ENCODE data around the gene BTNL8.

The BTNL8 gene

DNA sequence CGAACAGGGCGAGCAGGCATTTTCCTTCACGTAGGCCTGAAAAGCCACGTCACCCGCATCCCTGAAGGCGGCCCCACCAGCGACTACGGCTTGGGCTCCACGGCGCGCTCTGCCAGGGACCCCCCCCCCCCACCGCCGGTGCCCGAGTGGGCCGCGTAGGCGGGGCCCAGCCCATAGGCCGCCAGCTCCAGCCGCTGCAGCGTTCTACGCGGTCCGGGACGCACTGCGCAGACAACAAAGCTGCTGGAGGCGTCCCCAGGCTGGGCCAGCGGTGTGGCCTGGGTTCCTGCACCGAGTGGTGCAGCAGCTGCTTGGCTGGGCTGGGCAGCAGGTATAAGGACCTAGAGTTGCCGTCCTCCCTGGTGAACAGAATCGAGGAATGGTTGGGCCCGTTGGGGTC lies 71.4 kb downstream of the BTNL8 start:
- H3K27me3 ChIP-seq (ENCODE audit: insufficient read depth, insufficient read length), result no peaks in the 10 kb centered on the region
- H3K4me3 ChIP-seq (ENCODE audit: insufficient read length, low read depth), result no peak overlapping the region
- peaks cover 27% of the 10 kb centered on the region; the same call in 1 of the 2 replicates for H3K9me3 ChIP-seq (ENCODE audit: insufficient read depth, low read length)
- H3K9ac ChIP-seq (ENCODE audit: insufficient read length, low read depth), result no peak overlapping the region
- TF ChIP-seq YY1 (IDR thresholded peaks at IDR 0.05; ENCODE audit: insufficient read depth, insufficient read length), result no peak
- no peak for TF ChIP-seq SUZ12 (IDR thresholded peaks at IDR 0.05; ENCODE audit: extremely low read depth, insufficient read depth, insufficient read length)
- no peak for TF ChIP-seq ZNF274 (IDR thresholded peaks at IDR 0.05; ENCODE audit: low read depth, low read length)
- DNase-seq (ENCODE audit: low read depth, low spot score), result no peak
- no peaks in the 10 kb centered on the region for H3K36me3 ChIP-seq (ENCODE audit: insufficient read depth, insufficient read length, low read length)
- H3K4me1 ChIP-seq (ENCODE audit: insufficient read depth, insufficient read length), result no peaks in the 10 kb centered on the region

DNA sequence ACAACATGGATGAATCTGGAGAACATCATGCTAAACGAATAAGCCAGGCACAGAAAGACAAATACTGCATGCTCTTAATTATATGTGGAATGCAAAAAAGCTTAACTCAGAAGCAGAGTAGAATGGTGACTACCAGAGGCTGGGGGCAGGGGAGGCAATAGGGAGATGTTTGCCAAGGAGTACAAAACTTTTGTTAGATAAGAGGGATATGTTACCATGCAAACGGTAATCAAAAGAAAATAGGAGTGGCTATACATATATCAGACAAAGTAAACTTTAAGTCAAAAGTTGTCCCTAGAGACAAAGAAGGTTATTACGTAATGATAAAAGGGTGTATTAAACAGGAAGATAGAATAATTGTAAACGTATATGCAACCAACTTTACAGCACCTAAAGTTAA lies 71.9 kb downstream of the BTNL8 start:
- Histone ChIP-seq H3K9ac (ENCODE audit: insufficient read length, low read depth) (no peak overlapping the region), H3K9me3 (ENCODE audit: insufficient read depth, low read length) (peaks cover 31% of the 10 kb centered on the region; the same call in 1 of the 2 replicates), H3K4me1 (ENCODE audit: insufficient read depth, insufficient read length) (no peaks in the 10 kb centered on the region), H3K4me3 (ENCODE audit: insufficient read length, low read depth) (no peak overlapping the region), H3K36me3 (ENCODE audit: insufficient read depth, insufficient read length, low read length) (no peaks in the 10 kb centered on the region), H3K27me3 (ENCODE audit: insufficient read depth, insufficient read length) (no peaks in the 10 kb centered on the region)
- TF ChIP-seq ZNF274 (IDR thresholded peaks at IDR 0.05; ENCODE audit: low read depth, low read length), result no peak
- no peak for TF ChIP-seq YY1 (IDR thresholded peaks at IDR 0.05; ENCODE audit: insufficient read depth, insufficient read length)
- no peak for TF ChIP-seq SUZ12 (IDR thresholded peaks at IDR 0.05; ENCODE audit: extremely low read depth, insufficient read depth, insufficient read length)
- DNase-seq (ENCODE audit: low read depth, low spot score), result no peak

DNA sequence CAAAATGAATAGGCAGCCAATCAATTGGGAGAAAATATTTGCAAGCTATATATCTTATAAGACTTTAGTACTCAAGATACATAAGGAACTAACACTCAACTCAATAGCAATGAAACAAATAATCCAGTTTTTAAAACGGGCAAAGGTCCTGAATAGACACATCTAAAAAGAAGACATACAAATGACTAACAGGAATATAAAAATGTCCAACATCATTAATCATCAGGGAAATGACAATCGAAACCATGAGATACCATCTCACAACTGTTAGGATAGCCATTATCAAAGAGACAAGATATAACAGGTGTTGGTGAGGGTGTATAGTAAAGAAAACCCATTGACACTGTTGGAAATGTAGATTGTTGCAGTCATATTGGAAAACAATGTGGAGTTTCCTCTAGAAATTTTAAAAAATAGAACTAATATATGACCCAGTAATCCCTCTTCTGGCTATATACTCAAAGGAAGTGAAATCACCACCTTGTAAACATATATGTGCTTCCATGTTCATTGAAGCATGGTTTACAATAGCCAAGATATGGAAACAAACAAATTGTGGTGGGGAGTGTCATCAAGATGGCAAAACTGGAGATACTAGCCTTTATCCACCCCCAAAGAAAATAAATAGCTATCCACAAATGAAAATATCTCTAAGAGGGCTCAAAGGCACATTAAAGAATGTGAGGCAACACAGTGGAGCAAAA lies 75.8 kb downstream of the BTNL8 start:
- Histone ChIP-seq H3K9ac (ENCODE audit: insufficient read length, low read depth) (no peak overlapping the region), H3K9me3 (ENCODE audit: insufficient read depth, low read length) (peaks cover 20% of the 10 kb centered on the region; the same call in 1 of the 2 replicates), H3K36me3 (ENCODE audit: insufficient read depth, insufficient read length, low read length) (no peaks in the 10 kb centered on the region), H3K27me3 (ENCODE audit: insufficient read depth, insufficient read length) (no peaks in the 10 kb centered on the region), H3K4me3 (ENCODE audit: insufficient read length, low read depth) (no peak overlapping the region), H3K4me1 (ENCODE audit: insufficient read depth, insufficient read length) (no peaks in the 10 kb centered on the region)
- no peak for DNase-seq (ENCODE audit: low read depth, low spot score)
- TF ChIP-seq ZNF274 (IDR thresholded peaks at IDR 0.05; ENCODE audit: low read depth, low read length), result no peak

DNA sequence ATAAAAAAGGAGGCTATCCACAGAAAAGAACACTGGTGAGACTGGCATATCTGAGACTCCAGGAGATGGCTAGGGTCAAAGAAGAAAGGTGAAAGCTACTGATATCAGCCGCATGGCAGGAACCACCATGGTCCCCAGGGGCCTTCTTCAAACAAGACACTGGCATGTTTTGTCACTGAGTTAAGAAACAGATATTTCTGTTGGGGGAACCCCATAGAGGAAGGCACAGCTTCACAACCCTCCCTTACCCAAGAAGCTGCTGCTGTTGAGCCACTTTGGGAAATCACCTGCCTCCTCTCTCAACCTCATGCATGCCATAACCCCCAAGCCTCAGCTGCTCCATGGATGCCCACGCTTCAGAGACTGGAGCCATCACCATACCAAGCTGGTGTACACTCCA lies 76.4 kb downstream of the BTNL8 start:
- TF ChIP-seq YY1 (IDR thresholded peaks at IDR 0.05; ENCODE audit: insufficient read depth, insufficient read length), result no peak
- TF ChIP-seq SUZ12 (IDR thresholded peaks at IDR 0.05; ENCODE audit: extremely low read depth, insufficient read depth, insufficient read length), result no peak
- no peak for TF ChIP-seq ZNF274 (IDR thresholded peaks at IDR 0.05; ENCODE audit: low read depth, low read length)
- H3K4me3 ChIP-seq (ENCODE audit: insufficient read length, low read depth), result no peak overlapping the region
- H3K27me3 ChIP-seq (ENCODE audit: insufficient read depth, insufficient read length), result no peaks in the 10 kb centered on the region
- H3K4me1 ChIP-seq (ENCODE audit: insufficient read depth, insufficient read length), result no peaks in the 10 kb centered on the region
- H3K9ac ChIP-seq (ENCODE audit: insufficient read length, low read depth), result no peak overlapping the region
- DNase-seq (ENCODE audit: low read depth, low spot score), result no peak
- H3K36me3 ChIP-seq (ENCODE audit: insufficient read depth, insufficient read length, low read length), result no peaks in the 10 kb centered on the region
- H3K9me3 ChIP-seq (ENCODE audit: insufficient read depth, low read length), result peaks cover 14% of the 10 kb centered on the region; the same call in 1 of the 2 replicates

DNA sequence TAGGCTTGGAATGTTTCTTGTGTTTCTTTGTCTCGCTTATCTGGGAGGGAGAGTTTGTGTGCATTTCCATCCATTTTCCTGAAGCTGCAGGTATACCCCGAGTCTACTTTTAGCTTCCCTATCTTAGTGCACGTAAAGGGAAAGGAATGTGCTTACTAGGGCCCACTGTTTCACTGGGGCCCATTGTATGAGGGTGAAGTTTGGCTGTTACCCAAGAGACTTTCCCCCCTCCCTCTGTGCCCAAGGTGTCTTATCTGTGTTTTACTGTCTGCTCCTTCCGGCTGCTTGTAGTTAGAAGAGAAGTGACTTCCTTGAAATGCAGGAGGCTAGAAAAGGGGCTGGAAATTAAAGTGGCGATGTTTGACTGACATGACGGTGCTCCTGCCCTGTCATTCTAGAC lies 77.6 kb downstream of the BTNL8 start:
- DNase-seq (ENCODE audit: low read depth, low spot score), result no peak
- peaks cover 8% of the 10 kb centered on the region; the same call in 1 of the 2 replicates for H3K9me3 ChIP-seq (ENCODE audit: insufficient read depth, low read length)
- H3K9ac ChIP-seq (ENCODE audit: insufficient read length, low read depth), result no peak overlapping the region
- H3K27me3 ChIP-seq (ENCODE audit: insufficient read depth, insufficient read length), result no peaks in the 10 kb centered on the region
- no peaks in the 10 kb centered on the region for H3K36me3 ChIP-seq (ENCODE audit: insufficient read depth, insufficient read length, low read length)
- no peak for TF ChIP-seq YY1 (IDR thresholded peaks at IDR 0.05; ENCODE audit: insufficient read depth, insufficient read length)
- TF ChIP-seq SUZ12 (IDR thresholded peaks at IDR 0.05; ENCODE audit: extremely low read depth, insufficient read depth, insufficient read length), result no peak
- no peak for TF ChIP-seq ZNF274 (IDR thresholded peaks at IDR 0.05; ENCODE audit: low read depth, low read length)
- no peaks in the 10 kb centered on the region for H3K4me1 ChIP-seq (ENCODE audit: insufficient read depth, insufficient read length)
- H3K4me3 ChIP-seq (ENCODE audit: insufficient read length, low read depth), result no peak overlapping the region

DNA sequence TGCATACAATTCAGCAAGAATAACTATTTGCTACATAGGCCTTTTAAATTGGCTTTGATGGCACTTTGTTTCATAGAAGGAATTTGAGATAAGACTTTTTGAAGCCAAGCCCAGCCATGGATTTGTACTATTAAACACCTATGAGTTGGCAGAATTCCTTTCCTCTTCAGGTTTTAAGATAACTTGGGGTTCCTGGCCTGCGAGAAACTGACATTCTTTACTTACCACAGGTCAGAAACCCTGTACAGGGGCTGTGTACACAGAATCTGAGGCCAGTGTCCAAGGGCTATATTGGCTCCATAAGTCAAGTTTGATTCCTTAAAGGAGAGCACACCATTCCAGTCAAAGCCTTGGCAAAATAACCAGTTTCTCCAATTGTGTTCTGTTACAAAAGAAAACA lies 78.9 kb downstream of the BTNL8 start:
- no peak overlapping the region for H3K4me3 ChIP-seq (ENCODE audit: insufficient read length, low read depth)
- DNase-seq (ENCODE audit: low read depth, low spot score), result no peak

DNA sequence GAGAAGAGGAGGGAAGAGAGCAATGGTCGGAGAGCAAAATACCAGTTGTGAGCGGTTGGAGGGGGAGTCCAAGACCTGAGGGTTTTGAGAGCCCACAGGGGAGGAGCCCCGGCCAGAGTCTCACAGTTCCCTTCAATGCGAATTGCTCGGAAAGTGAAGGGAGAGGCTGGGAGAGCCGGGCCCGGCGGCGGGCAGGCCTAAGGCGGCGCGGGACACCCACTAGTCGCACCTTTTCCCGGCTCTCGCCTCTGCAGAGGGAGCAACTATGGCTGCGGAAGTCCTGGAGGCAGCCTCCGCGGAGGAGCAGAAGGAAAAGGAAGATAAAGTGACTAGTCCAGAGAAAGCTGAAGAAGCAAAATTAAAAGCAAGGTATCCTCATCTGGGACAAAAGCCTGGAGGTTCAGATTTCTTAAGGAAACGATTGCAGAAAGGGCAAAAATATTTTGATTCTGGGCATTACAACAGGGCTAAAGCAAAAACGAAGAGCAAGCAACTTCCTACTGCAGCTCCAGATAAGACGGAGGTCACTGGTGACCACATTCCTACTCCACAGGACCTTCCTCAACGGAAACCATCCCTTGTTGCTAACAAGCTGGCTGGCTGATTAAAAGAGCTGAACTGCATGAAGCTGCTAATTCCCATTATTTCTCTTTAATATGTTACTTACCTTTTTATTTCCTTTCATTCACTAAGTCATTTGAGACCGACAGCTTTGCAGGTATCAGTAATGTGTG lies 83.2 kb downstream of the BTNL8 start:
- no peak for TF ChIP-seq ZNF274 (IDR thresholded peaks at IDR 0.05; ENCODE audit: low read depth, low read length)
- TF ChIP-seq SUZ12 (IDR thresholded peaks at IDR 0.05; ENCODE audit: extremely low read depth, insufficient read depth, insufficient read length), result no peak
- TF ChIP-seq YY1 (IDR thresholded peaks at IDR 0.05; ENCODE audit: insufficient read depth, insufficient read length), result no peak

More for the DNA sequence above, 78.9 kb downstream of the BTNL8 start:
- Histone ChIP-seq H3K27me3 (ENCODE audit: insufficient read depth, insufficient read length) (no peaks in the 10 kb centered on the region), H3K4me1 (ENCODE audit: insufficient read depth, insufficient read length) (no peaks in the 10 kb centered on the region), H3K36me3 (ENCODE audit: insufficient read depth, insufficient read length, low read length) (no peaks in the 10 kb centered on the region), H3K9ac (ENCODE audit: insufficient read length, low read depth) (no peak overlapping the region), H3K9me3 (ENCODE audit: insufficient read depth, low read length) (peaks cover 8% of the 10 kb centered on the region; the same call in 1 of the 2 replicates)
- no peak for TF ChIP-seq YY1 (IDR thresholded peaks at IDR 0.05; ENCODE audit: insufficient read depth, insufficient read length)
- no peak for TF ChIP-seq SUZ12 (IDR thresholded peaks at IDR 0.05; ENCODE audit: extremely low read depth, insufficient read depth, insufficient read length)
- no peak for TF ChIP-seq ZNF274 (IDR thresholded peaks at IDR 0.05; ENCODE audit: low read depth, low read length)

More for the DNA sequence above, 83.2 kb downstream of the BTNL8 start:
- Histone ChIP-seq H3K36me3 (ENCODE audit: insufficient read depth, insufficient read length, low read length) (no peaks in the 10 kb centered on the region), H3K4me3 (ENCODE audit: insufficient read length, low read depth) (no peak overlapping the region), H3K9me3 (ENCODE audit: insufficient read depth, low read length) (0 out of 2 replicates have a peak, but pooled peaks cover 4% of the 10 kb centered on the region), H3K9ac (ENCODE audit: insufficient read length, low read depth) (no peak overlapping the region), H3K27me3 (ENCODE audit: insufficient read depth, insufficient read length) (no peaks in the 10 kb centered on the region), H3K4me1 (ENCODE audit: insufficient read depth, insufficient read length) (no peaks in the 10 kb centered on the region)
- no peak for DNase-seq (ENCODE audit: low read depth, low spot score)

Data from NT2/D1 (cell line).